ENCODE measurements around the gene PDXDC1. TPM values are rescaled to one million over a fixed set of nuclear protein-coding genes. Genes with fewer than 3 reads are reported as not detected.
A peak's percentile ranks its signal among the peaks of the same experiment; 100 is the strongest.
"Not testable (repeated sequence)": the region's sequence is repeated elsewhere in the genome, so short reads cannot be mapped to it uniquely, and the experiment has no call there.

Gene PDXDC1
- total RNA-seq, 3 donors from 2014 or later (not counting 1 experiment from before 2014, with no cell fraction given), result 72.7 to 88.2 (median 75.1) TPM

DNA sequence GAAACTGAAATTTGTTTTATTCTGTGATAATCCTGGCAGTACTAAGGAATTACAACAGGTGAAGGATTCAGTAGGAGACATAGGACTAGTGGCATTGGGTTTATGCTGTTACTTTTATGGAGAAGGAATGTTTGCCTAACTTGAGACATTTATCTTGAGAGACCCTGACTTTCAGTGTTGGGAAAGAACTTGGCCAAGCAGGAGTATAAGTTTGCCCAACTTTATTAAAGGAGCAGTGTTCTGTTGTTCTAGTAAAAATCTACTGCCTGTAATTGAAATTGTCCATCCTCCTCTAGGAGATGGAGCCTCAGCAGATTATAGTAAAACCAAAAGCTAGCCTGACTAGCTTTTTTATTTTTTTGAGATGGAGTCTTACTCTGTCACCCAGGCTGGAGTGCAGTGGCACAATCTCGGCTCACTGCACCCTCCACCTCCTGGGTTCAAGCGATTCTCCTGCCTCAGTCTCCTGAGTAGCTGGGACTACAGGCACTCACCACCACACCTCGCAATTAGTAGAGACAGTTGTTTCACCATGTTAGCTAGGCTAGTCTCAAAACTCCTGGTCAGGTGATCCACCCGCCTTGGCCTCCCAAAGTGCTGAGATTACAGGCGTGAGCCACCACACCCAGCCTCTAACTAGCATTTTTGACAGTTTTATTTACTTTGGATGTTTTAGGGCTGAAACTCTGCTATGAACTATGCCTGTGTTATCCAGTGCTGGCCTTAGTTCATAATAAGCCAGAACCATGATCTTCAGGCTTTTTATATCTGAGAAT, 30.7 kb downstream of the PDXDC1 start:
- intact Hi-C loops (cut with micrococcal nuclease); H3K27me3 ChIP-seq (ENCODE audit: control insufficient read depth, insufficient read depth, low read length); H3K27me3 Mint-ChIP-seq (ENCODE audit: low read depth in 2 of 2); H3K9me3 Mint-ChIP-seq; DNase-seq; H3K4me3 ChIP-seq (ENCODE audit: low read length); H3K4me1 ChIP-seq (ENCODE audit: control insufficient read depth, insufficient read depth, low read length); H3K27ac ChIP-seq (ENCODE audit: low read length); H3K27ac Mint-ChIP-seq; H3K4me3 Mint-ChIP-seq; H3K4me1 Mint-ChIP-seq; ATAC-seq; H3K9me3 ChIP-seq (ENCODE audit: control insufficient read depth, insufficient read depth, low read length): not testable (repeated sequence)
- WGBS (ENCODE audit: insufficient coverage), result 82% methylated on average over 5 of the region's 5 CpGs
- H3K36me3 Mint-ChIP-seq, result peaks cover 11% of the 10 kb centered on the region
- H3K36me3 ChIP-seq (ENCODE audit: control insufficient read depth, insufficient read depth, low read length), result peaks cover 25% of the 10 kb centered on the region

- H3K4me3 Mint-ChIP-seq; H3K27ac Mint-ChIP-seq; H3K36me3 Mint-ChIP-seq; H3K9me3 ChIP-seq (ENCODE audit: control insufficient read depth, insufficient read depth, low read length); H3K27me3 Mint-ChIP-seq (ENCODE audit: low read depth in 2 of 2); H3K4me1 Mint-ChIP-seq; H3K27me3 ChIP-seq (ENCODE audit: control insufficient read depth, insufficient read depth, low read length); H3K9me3 Mint-ChIP-seq; DNase-seq; ATAC-seq; H3K27ac ChIP-seq (ENCODE audit: low read length); H3K4me3 ChIP-seq (ENCODE audit: low read length); intact Hi-C loops (cut with micrococcal nuclease): not testable (repeated sequence)
- Histone ChIP-seq H3K4me1 (ENCODE audit: control insufficient read depth, insufficient read depth, low read length) (peaks cover 11% of the 10 kb centered on the region), H3K36me3 (ENCODE audit: control insufficient read depth, insufficient read depth, low read length) (peaks cover 33% of the 10 kb centered on the region)
- WGBS (ENCODE audit: insufficient coverage), result 94% methylated on average over 3 of the region's 3 CpGs
Measured at GRCh38 chr16:15008647-15009046, 33.8 kb downstream of the PDXDC1 start.

DNA sequence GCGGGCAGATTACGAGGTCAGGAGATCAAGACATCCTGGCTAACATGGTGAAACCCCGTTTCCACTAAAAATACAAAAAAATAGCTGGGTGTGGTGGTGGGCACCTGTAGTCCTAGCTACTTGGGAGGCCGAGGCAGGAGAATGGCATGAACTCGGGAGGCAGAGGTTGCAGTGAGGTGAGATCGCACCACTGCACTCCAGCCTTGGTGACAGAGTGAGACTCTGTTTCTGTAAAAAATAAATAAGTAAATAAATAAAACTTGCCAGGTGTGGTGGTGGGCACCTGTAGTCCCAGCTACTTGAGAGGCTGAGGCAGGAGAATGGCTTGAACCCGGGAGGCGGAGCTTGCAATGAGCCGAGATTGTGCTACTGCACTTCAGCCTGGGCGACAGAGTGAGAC, 38.1 kb downstream of the PDXDC1 start:
- H3K4me1 Mint-ChIP-seq; H3K9me3 ChIP-seq (ENCODE audit: control insufficient read depth, insufficient read depth, low read length); H3K9me3 Mint-ChIP-seq; H3K27me3 Mint-ChIP-seq (ENCODE audit: low read depth in 2 of 2); H3K36me3 Mint-ChIP-seq; ATAC-seq; H3K4me3 ChIP-seq (ENCODE audit: low read length); H3K27ac ChIP-seq (ENCODE audit: low read length); DNase-seq; H3K27me3 ChIP-seq (ENCODE audit: control insufficient read depth, insufficient read depth, low read length); intact Hi-C loops (cut with micrococcal nuclease): not testable (repeated sequence)
- H3K4me3 Mint-ChIP-seq, result peak overlapping the region; percentile 17
- WGBS (ENCODE audit: insufficient coverage), result 97% methylated on average over 7 of the region's 10 CpGs
- H3K4me1 ChIP-seq (ENCODE audit: control insufficient read depth, insufficient read depth, low read length), result peaks cover 24% of the 10 kb centered on the region
- H3K27ac Mint-ChIP-seq, result peak overlapping the region; percentile 88 to 91
- H3K36me3 ChIP-seq (ENCODE audit: control insufficient read depth, insufficient read depth, low read length), result peaks cover 26% of the 10 kb centered on the region

- H3K27me3 Mint-ChIP-seq (ENCODE audit: low read depth in 2 of 2); DNase-seq; intact Hi-C loops (cut with micrococcal nuclease); H3K4me3 ChIP-seq (ENCODE audit: low read length); H3K27ac Mint-ChIP-seq; H3K4me3 Mint-ChIP-seq; H3K9me3 ChIP-seq (ENCODE audit: control insufficient read depth, insufficient read depth, low read length); H3K36me3 Mint-ChIP-seq; H3K4me1 Mint-ChIP-seq; ATAC-seq; H3K27ac ChIP-seq (ENCODE audit: low read length); H3K9me3 Mint-ChIP-seq; H3K27me3 ChIP-seq (ENCODE audit: control insufficient read depth, insufficient read depth, low read length): not testable (repeated sequence)
- Histone ChIP-seq H3K36me3 (ENCODE audit: control insufficient read depth, insufficient read depth, low read length) (peaks cover 31% of the 10 kb centered on the region), H3K4me1 (ENCODE audit: control insufficient read depth, insufficient read depth, low read length) (peaks cover 24% of the 10 kb centered on the region)
- whole genome bisulfite sequencing (ENCODE audit: insufficient coverage), result no CpG with 5 or more reads among the region's 3 CpGs
Measured at GRCh38 chr16:15015671-15016070, 40.8 kb downstream of the PDXDC1 start.

GRCh38 chr16:15016354-15016753, 41.5 kb downstream of the PDXDC1 start:
- Histone ChIP-seq H3K36me3 (ENCODE audit: control insufficient read depth, insufficient read depth, low read length) (peaks cover 26% of the 10 kb centered on the region), H3K4me1 (ENCODE audit: control insufficient read depth, insufficient read depth, low read length) (peaks cover 24% of the 10 kb centered on the region)
- intact Hi-C loops (cut with micrococcal nuclease); H3K4me3 Mint-ChIP-seq; H3K4me1 Mint-ChIP-seq; H3K27me3 ChIP-seq (ENCODE audit: control insufficient read depth, insufficient read depth, low read length); H3K36me3 Mint-ChIP-seq; H3K9me3 ChIP-seq (ENCODE audit: control insufficient read depth, insufficient read depth, low read length); DNase-seq; H3K27ac ChIP-seq (ENCODE audit: low read length); H3K9me3 Mint-ChIP-seq; H3K4me3 ChIP-seq (ENCODE audit: low read length); ATAC-seq; H3K27me3 Mint-ChIP-seq (ENCODE audit: low read depth in 2 of 2): not testable (repeated sequence)
- WGBS (ENCODE audit: insufficient coverage), result 68% methylated on average over 3 of the region's 4 CpGs
- H3K27ac Mint-ChIP-seq, result peak overlapping the region; percentile 54 to 69

DNA sequence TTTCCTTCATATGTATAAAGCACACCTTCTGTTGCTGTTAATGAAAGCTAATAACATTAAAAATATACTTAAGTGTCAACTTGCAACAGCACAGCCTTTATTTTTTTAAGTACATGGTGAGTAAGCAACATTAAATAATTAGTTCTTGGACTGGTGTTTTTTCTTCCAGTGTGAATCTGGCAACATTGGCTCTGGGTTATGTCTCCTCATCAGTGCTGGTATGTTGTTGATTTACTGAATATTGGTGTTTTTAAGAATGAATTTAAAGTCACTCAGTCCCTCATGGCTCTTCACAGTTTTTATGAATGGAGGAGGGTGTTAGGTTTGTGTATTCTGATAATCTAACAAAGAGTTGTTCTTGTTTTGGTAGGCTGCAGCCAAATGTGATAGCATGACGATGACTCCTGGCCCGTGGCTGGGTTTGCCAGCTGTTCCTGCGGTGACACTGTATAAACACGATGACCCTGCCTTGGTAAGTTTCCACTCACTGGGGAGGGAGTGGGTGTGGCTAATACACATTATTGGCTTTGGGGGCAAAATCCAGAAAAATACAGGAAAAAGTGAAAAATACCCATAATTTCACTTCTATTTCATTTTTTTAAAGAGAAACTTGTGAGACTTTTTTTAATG, 42.2 kb downstream of the PDXDC1 start:
- H3K27ac ChIP-seq (ENCODE audit: low read length); H3K4me3 Mint-ChIP-seq; H3K36me3 Mint-ChIP-seq; intact Hi-C loops (cut with micrococcal nuclease); ATAC-seq; H3K9me3 ChIP-seq (ENCODE audit: control insufficient read depth, insufficient read depth, low read length); H3K4me3 ChIP-seq (ENCODE audit: low read length); H3K9me3 Mint-ChIP-seq; DNase-seq; H3K27me3 ChIP-seq (ENCODE audit: control insufficient read depth, insufficient read depth, low read length); H3K27me3 Mint-ChIP-seq (ENCODE audit: low read depth in 2 of 2): not testable (repeated sequence)
- Mint-ChIP-seq H3K4me1 (peaks cover 12% of the 10 kb centered on the region in 2 donors), H3K27ac (peak overlapping the region; percentile 54 to 69)
- H3K36me3 ChIP-seq (ENCODE audit: control insufficient read depth, insufficient read depth, low read length), result peaks cover 27% of the 10 kb centered on the region
- WGBS (ENCODE audit: insufficient coverage), result 84% methylated on average over 4 of the region's 4 CpGs
- peaks cover 24% of the 10 kb centered on the region for H3K4me1 ChIP-seq (ENCODE audit: control insufficient read depth, insufficient read depth, low read length)

DNA sequence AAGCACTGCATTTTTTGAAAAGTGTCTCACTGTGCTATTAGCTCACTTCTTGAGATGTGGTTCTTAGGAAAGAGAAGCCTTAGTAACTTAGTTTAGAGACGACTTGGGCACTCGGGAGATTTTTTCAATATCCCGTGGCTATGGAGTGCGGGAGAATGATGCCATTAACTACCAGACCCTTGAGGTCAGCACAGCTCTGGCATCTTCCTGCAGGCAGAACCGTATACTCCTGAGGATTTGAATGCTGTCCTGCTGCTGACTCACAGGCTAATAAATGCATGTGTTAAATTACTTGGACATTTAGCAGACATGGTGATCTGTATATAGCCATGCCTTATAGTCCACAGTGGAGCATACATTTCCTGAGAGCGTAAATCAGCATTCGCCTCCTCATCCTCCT, 46.6 kb downstream of the PDXDC1 start:
- not testable (repeated sequence) for ATAC-seq
- peaks cover 30% of the 10 kb centered on the region for H3K36me3 Mint-ChIP-seq

More for the DNA sequence above, 46.6 kb downstream of the PDXDC1 start:
- H3K27me3 ChIP-seq (ENCODE audit: control insufficient read depth, insufficient read depth, low read length); H3K9me3 ChIP-seq (ENCODE audit: control insufficient read depth, insufficient read depth, low read length); H3K9me3 Mint-ChIP-seq; H3K4me1 ChIP-seq (ENCODE audit: control insufficient read depth, insufficient read depth, low read length); H3K27ac ChIP-seq (ENCODE audit: low read length); intact Hi-C loops (cut with micrococcal nuclease); H3K4me3 ChIP-seq (ENCODE audit: low read length); DNase-seq; H3K27me3 Mint-ChIP-seq (ENCODE audit: low read depth in 2 of 2); H3K4me3 Mint-ChIP-seq: not testable (repeated sequence)
- peaks cover 44% of the 10 kb centered on the region for H3K36me3 ChIP-seq (ENCODE audit: control insufficient read depth, insufficient read depth, low read length)
- H3K27ac Mint-ChIP-seq, result peak overlapping the region in 1 of 2 donors; percentile 60
- peaks cover 15 to 16% of the 10 kb centered on the region in 2 donors for H3K4me1 Mint-ChIP-seq
- WGBS (ENCODE audit: insufficient coverage), result 96% methylated on average over 7 of the region's 7 CpGs

Measured in natural killer cell (primary cell).